Stimulated activated effector memory CD8-positive, alpha-beta T cell treated with anti-CD3 and anti-CD28 coated beads, Interleukin-12 subunit alpha, Interleukin-12 subunit beta, amount 100 ng/mL, for 72 hours (primary cell): Measurements from ENCODE around the gene RALGPS1.

ENCODE experiments used
- ATAC-seq: fragments of 150-1000 bp; cut with Tn5 transposase; 2 replicates; pipeline ENCODE4 v1.10.0; 2021
- DNase-seq, 2 donors: peaks; one replicate each; pipeline ENCODE4 v3.0.0; 2021 to 2022; ENCODE audit warnings: low spot score in 2 of 2
- H3K27ac Mint-ChIP-seq: one replicate; pipeline ENCODE4 v1.8.0; 2022; ENCODE audit warnings: mild to moderate bottlenecking, mixed read lengths
- H3K36me3 Mint-ChIP-seq: one replicate; pipeline ENCODE4 v1.8.0; 2022; ENCODE audit warnings: mild to moderate bottlenecking, mixed read lengths
- H3K4me1 Mint-ChIP-seq: one replicate; pipeline ENCODE4 v1.8.0; 2022; ENCODE audit warnings: mixed read lengths
- H3K4me3 Mint-ChIP-seq: one replicate; pipeline ENCODE4 v1.8.0; 2022; ENCODE audit warnings: mild to moderate bottlenecking, mixed read lengths
- H3K9me3 Mint-ChIP-seq: one replicate; pipeline ENCODE4 v1.8.0; 2022; ENCODE audit warnings: mixed read lengths

RALGPS1 gene

DNA sequence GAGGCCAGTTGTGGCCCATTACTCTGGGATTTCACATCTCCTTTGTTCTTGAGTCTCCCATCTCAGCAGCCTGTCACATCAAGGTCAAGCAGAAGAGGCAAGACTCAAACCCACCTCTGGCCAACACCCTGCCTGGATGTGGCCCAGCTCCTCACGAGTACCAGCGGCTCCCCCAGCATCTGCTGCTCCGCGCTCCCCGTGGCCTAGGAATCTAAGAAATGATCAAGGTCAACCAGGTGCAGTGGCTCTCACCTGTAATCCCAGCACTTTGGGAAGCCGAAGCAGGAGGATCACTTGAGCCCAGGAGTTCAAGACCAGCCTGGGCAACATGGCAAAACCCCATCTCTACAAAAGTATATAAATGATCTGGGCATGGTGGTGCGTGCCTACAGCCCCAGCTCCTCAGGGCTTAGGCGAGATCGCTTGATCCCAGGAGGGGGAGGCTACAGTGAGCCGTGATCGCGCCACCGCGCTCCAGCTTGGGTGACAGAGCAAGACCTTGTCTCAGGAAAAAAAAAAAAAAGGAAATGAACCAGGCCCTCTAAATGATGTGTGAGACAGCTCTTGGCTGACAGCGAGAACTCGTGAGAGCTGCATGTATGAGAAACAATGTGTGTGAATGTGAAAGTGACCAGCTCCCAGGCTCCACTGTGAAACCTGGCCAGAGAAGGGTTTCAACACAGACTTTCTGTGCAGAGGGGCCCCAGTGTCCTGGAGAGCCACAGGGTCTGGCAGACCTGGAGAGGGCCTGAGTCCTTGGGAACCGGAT is 269.4 kb downstream of the RALGPS1 start:
- H3K36me3 Mint-ChIP-seq: no peaks in the 10 kb centered on the region
- no peaks in the 10 kb centered on the region for H3K9me3 Mint-ChIP-seq
- H3K4me3 Mint-ChIP-seq: no peak overlapping the region
- ATAC-seq (no peak), DNase-seq (no peak)
- H3K4me1 Mint-ChIP-seq: peaks cover 5% of the 10 kb centered on the region
- peak overlapping the region; percentile 43 for H3K27ac Mint-ChIP-seq

DNA sequence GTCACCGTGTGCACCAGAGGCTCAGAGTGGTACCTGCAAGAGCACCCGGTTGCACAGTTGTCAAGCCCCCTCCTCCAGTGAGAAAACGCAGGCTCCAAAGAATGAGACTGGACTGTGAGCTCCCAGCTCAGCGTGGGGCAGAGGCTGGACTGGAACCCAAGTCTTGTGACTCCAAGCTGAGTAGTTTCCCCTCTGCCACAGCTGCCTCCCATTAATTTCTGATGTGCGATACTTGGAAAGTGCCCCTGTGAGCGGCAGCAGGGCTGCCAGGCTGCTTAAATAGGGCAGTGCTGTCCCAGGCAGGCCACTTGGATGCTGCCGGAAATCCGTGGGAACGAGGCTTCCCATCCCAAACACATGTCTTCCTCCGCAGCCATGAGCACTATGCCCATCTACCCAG is 270.1 kb downstream of the RALGPS1 start:
- H3K9me3 Mint-ChIP-seq: no peaks in the 10 kb centered on the region
- ATAC-seq: no peak
- peaks cover 5% of the 10 kb centered on the region for H3K4me1 Mint-ChIP-seq
- H3K27ac Mint-ChIP-seq: no peak overlapping the region
- H3K4me3 Mint-ChIP-seq: no peak overlapping the region
- no peak for DNase-seq
- H3K36me3 Mint-ChIP-seq: no peaks in the 10 kb centered on the region

DNA sequence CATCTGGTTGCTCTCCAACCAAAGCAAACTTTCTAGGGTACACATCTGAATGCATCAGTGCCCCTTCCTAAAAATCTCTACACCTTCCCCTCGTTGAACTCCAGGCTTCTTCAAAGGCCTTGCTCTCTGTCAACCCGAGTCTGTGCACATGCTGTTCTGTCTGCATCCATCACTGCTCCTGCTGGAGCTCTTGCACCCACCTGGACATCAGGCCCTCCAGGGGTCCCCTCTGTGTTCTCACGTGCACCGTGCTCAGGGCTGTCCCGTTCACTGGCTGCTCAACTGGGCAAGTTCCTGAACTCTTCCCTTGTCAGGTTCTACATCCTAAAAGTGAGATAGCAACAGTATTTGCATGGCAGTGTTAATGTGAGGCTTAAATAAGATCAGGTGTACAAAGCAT is 270.6 kb downstream of the RALGPS1 start:
- H3K27ac Mint-ChIP-seq: peak overlapping the region; percentile 40
- H3K4me3 Mint-ChIP-seq: no peak overlapping the region
- no peak for DNase-seq
- H3K9me3 Mint-ChIP-seq: no peaks in the 10 kb centered on the region
- H3K4me1 Mint-ChIP-seq: peaks cover 5% of the 10 kb centered on the region
- no peaks in the 10 kb centered on the region for H3K36me3 Mint-ChIP-seq
- ATAC-seq: no peak

DNA sequence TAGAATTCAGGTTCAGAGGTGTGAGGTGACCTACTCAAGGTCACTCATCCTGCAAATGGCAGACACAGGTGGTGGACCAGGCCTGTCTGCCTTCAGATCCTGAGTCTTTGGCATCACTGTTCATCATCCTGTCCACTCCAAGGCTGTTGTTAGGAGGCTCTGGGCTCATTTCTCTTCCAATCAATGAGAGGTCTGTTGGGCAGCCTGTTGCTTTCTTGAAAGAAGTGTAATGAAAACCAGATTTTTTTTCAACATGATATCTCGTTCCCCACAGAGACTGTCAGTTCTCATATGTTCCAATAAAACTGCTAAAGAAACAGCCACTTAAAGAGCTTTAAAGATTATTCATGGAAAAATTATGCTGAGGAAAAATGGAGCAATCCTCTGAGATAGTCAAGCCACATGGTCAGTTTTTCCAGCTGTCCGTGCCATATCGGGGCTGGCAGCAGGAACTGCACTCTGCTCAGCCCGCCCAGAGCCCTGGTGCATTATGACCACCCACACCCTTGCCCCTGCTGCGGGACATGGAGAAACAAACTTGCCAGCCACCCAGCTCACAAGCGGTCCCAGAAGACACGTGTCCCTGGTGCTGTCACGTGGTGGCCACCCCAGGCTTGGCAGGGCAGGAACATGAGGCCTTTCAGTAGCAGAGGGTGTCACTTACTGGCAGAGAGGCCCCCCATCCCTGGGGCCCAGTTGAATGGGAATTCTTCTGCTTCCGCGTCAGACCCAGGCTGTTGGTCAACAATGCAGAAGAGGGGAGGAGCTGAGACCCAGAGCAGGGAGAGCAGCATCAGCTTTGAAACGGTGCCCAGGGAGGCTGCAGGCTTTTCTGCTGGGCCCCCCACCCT is 271.6 kb downstream of the RALGPS1 start:
- no peak for DNase-seq
- Mint-ChIP-seq H3K4me1 (peaks cover 5% of the 10 kb centered on the region), H3K27ac (peak overlapping the region; percentile 71), H3K36me3 (no peaks in the 10 kb centered on the region), H3K4me3 (no peak overlapping the region), H3K9me3 (no peaks in the 10 kb centered on the region)
- no peak for ATAC-seq

DNA sequence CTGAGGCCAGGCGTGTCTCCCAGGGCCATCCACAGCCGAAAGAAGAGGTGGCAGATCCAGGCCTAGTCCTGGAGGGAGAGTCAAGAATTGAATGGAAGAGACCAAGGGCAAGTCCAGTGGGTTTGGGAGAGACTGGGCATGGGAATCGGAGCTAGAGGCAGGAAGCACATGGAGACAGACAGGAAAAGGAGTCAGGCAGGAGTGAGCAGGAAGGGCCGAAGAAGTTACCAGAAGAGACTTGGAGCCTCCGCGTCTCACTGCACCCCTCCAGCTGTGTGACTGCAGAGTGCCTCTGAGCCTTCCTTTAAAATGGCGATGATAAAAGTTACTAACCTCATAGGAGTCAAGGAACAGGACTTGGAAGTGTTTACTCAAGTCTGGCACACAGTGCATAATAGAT is 272.2 kb downstream of the RALGPS1 start:
- Mint-ChIP-seq H3K36me3 (no peaks in the 10 kb centered on the region), H3K4me3 (no peak overlapping the region), H3K9me3 (no peaks in the 10 kb centered on the region), H3K4me1 (peaks cover 5% of the 10 kb centered on the region), H3K27ac (peak overlapping the region; percentile 71)
- ATAC-seq (no peak), DNase-seq (no peak)

DNA sequence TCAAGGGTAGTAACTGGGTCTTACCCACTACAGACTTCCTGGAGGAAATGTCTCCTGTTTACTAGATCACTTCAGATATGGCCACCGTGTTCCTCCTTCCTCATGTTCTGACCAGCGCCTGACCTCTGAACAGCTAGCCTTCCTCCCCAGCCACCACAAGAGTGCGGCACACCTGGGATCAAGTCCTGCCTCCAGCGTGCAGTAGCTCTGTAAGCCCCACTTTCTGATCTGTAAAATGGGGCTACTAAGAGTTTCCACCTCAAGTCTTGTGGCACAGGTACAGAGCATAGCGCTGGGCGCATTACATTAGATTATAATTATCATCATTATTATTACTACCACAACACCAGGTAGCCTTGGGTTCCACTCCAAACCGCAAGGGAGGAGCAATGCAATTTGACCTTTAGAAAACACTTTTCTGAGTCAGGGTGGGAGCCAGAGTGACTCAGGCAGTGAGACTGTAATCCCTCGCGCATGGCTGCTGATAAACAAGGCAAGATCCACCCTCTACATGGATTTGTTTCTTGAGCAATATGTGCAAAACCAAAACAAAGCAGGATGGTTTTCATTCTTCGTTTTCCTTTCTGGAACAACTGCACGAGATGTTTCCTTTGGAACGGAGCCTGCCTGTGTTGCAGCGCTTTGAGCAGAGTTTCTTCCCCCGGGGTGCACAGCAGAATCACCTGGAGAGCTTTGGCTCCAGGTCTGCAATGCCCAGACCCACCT is 272.8 kb downstream of the RALGPS1 start:
- no peaks in the 10 kb centered on the region for H3K36me3 Mint-ChIP-seq
- no peak overlapping the region for H3K27ac Mint-ChIP-seq
- no peak overlapping the region for H3K4me3 Mint-ChIP-seq
- DNase-seq (no peak), ATAC-seq (no peak)
- H3K4me1 Mint-ChIP-seq: peaks cover 5% of the 10 kb centered on the region
- no peaks in the 10 kb centered on the region for H3K9me3 Mint-ChIP-seq

DNA sequence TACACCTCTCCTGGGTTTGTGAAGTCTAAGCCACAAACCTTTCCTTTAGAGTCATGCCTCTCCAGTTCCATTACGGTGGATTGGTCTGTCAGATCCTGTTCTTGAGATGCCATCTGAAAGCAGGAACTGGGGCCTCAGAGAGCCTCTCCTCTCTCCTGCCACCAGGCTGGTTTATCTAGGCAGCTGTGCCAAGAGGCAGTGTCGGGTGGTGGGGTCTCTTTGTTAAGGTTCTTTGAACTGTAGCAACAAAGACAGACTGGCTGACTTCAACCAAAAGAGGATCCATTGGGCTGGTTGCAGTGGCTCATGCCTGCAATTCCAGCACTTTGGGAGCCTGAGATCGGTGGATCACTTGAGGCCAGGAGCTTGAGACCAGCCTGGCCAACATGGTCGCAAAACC is 273.8 kb downstream of the RALGPS1 start:
- Mint-ChIP-seq H3K4me1 (peaks cover 5% of the 10 kb centered on the region), H3K9me3 (no peaks in the 10 kb centered on the region), H3K27ac (no peak overlapping the region), H3K36me3 (no peaks in the 10 kb centered on the region), H3K4me3 (no peak overlapping the region)
- DNase-seq (no peak), ATAC-seq (no peak)

DNA sequence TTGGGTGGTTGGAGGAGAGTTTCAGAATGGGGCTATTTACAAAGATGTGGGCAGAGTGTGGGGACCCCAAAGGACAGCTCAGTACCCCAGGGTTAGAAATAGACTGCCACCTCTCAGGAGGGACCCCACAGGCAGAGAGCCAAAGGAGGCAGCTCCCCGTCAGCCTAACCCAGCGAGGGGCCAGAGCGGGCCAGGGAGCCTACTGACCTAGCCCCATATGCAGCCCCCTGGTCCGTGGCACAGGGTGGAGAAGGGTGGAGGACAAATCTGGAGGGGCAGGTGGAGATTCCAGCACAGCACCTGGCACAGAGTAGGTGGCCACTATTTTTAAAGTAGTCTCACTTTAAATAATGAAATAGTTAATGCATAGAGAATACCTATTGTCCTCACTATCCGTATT is 275.0 kb downstream of the RALGPS1 start:
- Mint-ChIP-seq H3K36me3 (no peaks in the 10 kb centered on the region), H3K4me3 (no peak overlapping the region)

DNA sequence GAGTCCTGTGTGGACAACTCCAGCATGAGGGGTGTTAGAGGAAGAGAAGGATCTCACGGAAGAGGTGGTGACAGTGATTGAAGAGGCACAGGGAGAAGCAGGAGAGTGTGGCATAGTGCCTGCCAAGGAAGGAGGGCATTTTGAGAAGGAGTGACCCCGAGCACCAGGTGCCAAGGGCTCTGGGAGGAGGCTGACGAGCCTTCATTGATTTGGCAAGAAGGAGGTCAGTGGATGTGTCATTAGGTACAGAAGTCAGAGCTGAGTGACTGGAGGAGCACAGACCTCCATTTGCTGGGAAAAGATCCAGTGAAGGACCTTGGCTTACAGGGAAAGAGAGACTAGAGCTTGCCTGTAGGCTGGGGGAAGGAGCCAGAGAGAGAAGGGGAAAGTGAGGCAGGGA is 278.2 kb downstream of the RALGPS1 start:
- H3K4me3 Mint-ChIP-seq: no peak overlapping the region

More for the DNA sequence above, 275.0 kb downstream of the RALGPS1 start:
- Mint-ChIP-seq H3K4me1 (peaks cover 5% of the 10 kb centered on the region), H3K9me3 (no peaks in the 10 kb centered on the region), H3K27ac (no peak overlapping the region)
- DNase-seq (no peak), ATAC-seq (no peak)

DNA sequence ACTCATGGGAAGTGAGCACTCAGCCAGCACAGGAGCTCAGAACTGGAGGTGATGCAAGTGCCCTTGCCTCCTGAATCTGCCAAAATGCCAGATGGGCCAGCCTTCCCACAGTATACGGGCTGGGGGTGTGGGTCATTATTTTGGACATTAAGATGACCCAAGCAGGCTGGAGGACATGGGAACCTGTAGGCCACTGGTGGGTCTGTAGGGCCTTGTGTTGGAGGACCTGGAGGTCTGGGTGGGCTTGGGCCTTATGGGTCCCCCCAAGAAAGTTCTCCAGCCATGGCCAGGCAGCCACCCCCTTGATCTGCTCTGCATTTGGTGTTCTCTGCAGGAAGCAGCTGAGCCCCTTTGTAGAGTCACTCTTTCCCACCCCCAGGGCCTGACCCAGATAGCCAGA is 278.9 kb downstream of the RALGPS1 start:
- Mint-ChIP-seq H3K9me3 (no peaks in the 10 kb centered on the region), H3K27ac (no peak overlapping the region)
- DNase-seq: no peak

More for the DNA sequence above, 278.2 kb downstream of the RALGPS1 start:
- H3K36me3 Mint-ChIP-seq: no peaks in the 10 kb centered on the region
- H3K4me1 Mint-ChIP-seq: no peaks in the 10 kb centered on the region
- H3K27ac Mint-ChIP-seq: no peak overlapping the region
- DNase-seq: no peak
- ATAC-seq: no peak
- H3K9me3 Mint-ChIP-seq: no peaks in the 10 kb centered on the region

DNA sequence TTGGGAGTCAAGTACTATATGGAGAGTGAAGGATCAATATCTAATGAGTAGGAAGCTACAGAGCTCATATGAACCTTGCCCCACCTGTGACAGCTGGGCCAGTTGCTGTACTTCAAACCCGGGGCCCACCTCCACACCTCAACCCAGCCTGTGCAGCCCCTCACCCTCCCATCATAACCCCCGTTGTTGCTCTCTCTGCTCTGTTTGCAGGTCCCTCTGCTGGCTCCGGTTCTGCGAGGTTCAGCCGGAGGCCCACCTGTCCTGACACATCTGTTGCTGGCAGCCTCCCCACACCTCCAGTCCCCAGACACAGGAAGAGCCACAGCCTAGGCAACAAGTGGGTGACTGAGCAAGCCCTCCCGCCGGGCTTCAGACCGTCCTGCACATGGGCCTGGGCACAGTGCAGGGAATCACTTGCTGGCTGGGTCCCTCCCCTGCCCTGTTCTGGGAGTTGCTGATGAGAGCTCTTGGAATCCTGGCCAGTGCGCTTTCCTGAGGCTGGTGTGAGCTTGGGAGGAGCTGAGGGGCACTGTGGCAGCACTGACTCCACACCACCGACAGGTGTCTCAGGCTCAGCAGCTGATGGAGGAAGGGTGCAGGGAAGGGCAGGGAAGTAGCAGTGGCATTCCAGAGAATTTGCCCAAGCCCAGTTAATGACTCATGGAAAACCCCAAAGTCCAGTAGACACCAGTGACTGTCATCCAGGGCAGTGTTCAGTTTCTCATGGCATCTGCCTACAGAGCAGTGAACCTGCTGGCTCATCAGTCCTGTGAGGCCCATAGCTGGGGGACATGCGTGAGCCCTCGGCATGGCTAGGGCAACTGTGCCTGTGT is 280.5 kb downstream of the RALGPS1 start:
- ATAC-seq: no peak
- H3K9me3 Mint-ChIP-seq: no peaks in the 10 kb centered on the region
- no peak overlapping the region for H3K4me3 Mint-ChIP-seq

More for the DNA sequence above, 278.9 kb downstream of the RALGPS1 start:
- Mint-ChIP-seq H3K36me3 (no peaks in the 10 kb centered on the region), H3K4me1 (peaks cover 3% of the 10 kb centered on the region), H3K4me3 (no peak overlapping the region)
- no peak for ATAC-seq

DNA sequence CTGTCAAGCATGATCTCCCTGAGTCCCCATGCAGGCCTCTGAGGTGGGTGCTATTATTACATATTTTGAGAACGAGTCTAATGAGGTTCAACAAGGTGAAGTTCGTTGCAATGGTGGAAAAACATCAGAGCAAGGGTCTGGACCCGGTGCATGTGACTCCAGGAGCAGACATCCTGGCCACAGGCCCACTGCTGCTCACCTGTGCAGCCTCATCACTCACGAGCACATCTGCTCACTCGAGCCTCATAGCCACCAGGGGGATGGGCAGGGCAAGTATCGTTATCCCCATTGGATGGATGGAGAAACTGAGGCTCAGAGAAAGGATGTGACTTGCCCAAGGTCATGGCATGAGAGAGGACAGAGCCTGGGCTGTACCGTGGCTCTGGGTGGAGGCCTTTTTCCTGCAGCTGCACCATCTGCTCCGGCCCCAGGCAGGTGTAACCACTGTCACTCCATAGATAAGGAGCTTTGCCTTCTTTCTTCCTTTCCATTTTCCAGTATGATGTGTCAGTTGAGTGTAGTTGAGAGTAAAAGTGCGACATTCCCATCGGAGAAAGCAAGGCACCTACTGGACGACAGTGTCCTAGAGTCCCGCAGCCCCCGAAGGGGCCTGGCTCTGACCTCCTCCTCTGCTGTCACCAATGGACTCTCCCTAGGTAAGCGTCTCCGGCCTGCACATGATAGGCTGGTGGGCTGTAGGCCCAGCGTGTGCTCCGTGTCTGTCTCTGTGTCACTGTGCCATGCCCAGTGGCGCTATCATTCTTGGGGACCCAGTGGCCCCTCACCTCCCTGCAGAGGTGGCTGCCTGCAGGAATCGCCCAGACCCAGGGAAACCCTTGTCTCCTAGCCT is 281.6 kb downstream of the RALGPS1 start:
- no peak overlapping the region for H3K27ac Mint-ChIP-seq
- no peaks in the 10 kb centered on the region for H3K36me3 Mint-ChIP-seq
- H3K9me3 Mint-ChIP-seq: no peaks in the 10 kb centered on the region
- H3K4me3 Mint-ChIP-seq: no peak overlapping the region
- no peak for DNase-seq
- no peak for ATAC-seq
- peaks cover 10% of the 10 kb centered on the region for H3K4me1 Mint-ChIP-seq

More for the DNA sequence above, 280.5 kb downstream of the RALGPS1 start:
- H3K4me1 Mint-ChIP-seq: peaks cover 10% of the 10 kb centered on the region
- no peak overlapping the region for H3K27ac Mint-ChIP-seq
- H3K36me3 Mint-ChIP-seq: no peaks in the 10 kb centered on the region
- DNase-seq: no peak

DNA sequence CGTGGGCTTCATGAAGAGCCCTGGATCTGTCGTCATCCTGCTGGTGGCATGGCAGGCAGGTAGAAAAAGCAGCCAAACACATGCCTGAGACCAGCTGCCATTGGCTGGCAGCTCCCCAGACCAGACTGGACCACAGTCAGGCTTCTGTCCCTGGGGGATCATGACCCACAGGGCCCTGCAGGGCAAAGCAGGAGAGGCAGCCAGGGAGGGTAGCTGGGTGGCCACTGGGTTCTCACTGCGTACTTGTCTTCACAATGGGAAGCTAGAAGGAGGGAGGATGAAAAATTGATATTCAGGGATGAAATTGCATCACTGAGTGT is 282.2 kb downstream of the RALGPS1 start:
- Mint-ChIP-seq H3K4me1 (peaks cover 10% of the 10 kb centered on the region), H3K36me3 (no peaks in the 10 kb centered on the region), H3K4me3 (no peak overlapping the region), H3K9me3 (no peaks in the 10 kb centered on the region), H3K27ac (no peak overlapping the region)
- DNase-seq (no peak), ATAC-seq (no peak)

DNA sequence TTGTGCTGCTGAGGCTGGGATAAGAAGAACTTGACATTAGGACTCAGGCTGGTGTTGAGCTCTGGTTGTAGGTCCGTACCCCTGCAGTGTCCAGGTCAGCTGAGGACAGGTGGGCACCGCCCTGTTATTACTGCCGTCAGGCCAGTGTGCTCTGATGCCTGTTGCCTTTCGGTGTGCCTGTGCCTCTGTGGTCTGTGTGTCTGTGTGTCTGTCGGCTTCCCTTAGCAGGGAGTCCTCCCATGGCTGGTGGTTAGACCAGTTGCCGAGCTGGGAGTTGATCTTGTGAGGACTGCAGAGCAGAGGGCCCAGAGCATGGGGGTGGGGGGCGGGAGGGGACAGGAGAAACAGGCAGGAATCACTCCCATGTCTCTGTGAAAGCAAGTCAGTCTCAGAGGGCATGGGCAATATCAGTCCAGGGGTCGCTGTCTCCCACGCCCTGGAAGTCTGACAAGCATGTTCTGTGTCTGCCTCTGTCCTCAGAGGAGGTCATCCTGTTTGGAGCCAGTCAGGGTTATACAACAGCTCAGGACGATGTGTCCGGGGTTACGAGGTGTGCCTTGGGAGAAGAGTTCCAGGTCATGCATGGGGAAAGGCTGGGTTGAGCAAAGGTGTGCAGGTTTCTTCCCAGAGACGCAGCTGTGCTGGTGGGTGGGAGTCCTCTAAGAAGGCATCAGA is 282.7 kb downstream of the RALGPS1 start:
- Mint-ChIP-seq H3K36me3 (no peaks in the 10 kb centered on the region), H3K4me1 (peaks cover 10% of the 10 kb centered on the region), H3K27ac (no peak overlapping the region), H3K9me3 (no peaks in the 10 kb centered on the region), H3K4me3 (no peak overlapping the region)
- no peak for DNase-seq
- no peak for ATAC-seq
